NCI-H2196 (cell line): Measurements from ENCODE around the gene ELF2.
"Not testable (repeated sequence)": the region's sequence is repeated elsewhere in the genome, so short reads cannot be mapped to it uniquely, and the experiment has no call there.

Experiments used
- DNase-seq: peaks from one replicate; lab custom pipeline; 2025; ENCODE audit not compliant: unreplicated experiment; lab: John Stamatoyannopoulos, UW

Gene ELF2

DNA sequence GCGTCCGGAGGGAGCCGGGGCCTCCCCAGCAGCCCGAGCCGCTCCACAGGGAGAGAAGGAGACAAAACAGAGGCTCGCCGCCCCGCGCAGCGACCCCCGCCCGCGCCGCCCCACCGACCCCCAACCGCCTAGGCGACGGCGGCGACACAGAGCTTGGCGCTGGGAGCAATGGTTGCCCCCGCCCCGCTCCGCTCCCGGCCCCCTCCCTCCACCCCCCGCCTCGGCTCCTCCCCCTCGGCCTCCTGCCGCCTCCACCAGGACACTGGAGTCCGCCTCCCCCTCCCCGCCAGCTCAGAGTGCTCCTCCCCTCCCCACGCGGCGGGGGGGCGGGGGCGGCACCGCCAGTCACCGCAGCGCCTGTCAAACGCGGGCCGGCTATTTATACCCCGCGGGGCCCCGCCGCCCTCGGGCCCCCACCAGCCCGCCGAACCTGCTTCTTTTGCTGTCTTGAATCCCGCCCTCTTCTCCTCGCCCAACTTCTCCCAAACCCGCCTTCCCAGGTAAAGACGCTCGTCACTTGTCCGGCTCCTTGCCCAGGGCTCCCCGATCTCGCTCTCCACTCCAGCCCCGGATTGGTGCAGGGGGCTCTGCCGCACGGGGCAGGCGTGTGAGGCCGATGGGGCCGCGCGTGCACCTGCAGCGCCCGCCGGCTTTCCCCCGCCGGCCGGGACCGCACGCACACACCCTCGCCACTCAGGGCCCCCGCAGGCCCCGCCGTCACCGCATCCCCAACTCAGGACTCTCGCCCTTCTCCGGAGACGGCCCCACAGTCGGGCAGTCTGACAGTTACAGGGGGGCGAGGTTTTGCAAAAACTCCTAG lies at the start of gene ELF2:
Gene ELF2, minus strand, starts transcription at position 170 of the 820 bp plus-strand sequence. CDS start 39,517 bp downstream, outside the sequence.
- DNase-seq: peak; percentile 75

DNA sequence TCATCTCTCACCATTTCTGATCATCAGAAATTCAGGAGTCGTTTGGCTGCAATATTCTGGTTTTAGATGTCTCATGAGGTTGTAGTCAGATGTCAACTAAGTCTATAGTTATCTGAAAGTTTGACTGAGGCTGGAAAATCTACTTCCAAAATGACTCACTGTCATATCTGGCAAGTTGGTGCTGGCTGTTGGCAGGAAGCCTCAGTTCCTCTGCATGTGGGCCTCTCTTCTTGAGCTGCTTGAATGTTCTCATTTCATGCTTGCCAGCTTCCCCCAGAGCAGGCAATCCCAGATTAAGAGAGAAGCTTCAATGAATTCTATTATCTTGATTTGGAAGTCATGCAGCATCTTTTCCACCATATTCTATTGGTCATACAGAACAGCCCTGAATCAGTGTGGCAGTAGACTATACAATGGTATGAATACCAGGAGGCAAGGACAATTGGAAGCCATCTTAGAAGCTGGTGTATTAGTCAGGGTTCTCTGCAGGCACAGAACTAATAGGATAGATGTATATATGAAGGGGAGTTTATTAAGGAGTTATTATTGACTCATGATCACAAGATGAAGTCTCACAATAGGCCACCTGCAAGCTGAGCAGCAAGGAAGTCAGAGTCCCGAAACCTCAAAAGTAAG lies 46.8 kb upstream of the ELF2 start:
- DNase-seq: no peak

- no peak for DNase-seq
These were observed 45.2 kb upstream of the ELF2 start for GRCh38 chr4:139222215-139222614.

GRCh38 chr4:139221687-139222086 lies 44.7 kb upstream of the ELF2 start:
- DNase-seq: no peak

GRCh38 chr4:139219450-139220055 lies 42.5 kb upstream of the ELF2 start:
- no peak for DNase-seq

- peak; percentile 18 for DNase-seq
These were observed 37.1 kb upstream of the ELF2 start for GRCh38 chr4:139214039-139214534.

DNA sequence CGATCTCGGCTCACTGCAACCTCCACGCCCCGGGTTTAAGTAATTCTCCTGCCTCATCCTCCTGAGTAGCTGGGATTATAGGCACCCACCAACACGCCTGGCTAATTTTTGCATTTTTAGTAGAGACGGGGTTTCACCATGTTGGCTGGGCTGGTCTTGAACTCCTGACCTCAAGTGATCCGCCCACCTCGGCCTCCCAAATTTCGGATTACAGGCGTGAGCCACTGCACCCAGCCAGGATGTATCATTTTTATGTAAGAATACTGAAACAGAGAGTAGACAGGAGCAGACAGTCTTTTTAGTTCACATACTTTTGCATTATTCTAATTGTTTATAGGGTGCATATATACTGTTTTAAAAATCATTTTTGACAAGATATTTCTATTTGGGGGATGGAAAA lies 36.6 kb upstream of the ELF2 start:
- not testable (repeated sequence) for DNase-seq

GRCh38 chr4:139212900-139213299 lies 35.9 kb upstream of the ELF2 start:
- DNase-seq: no peak

- DNase-seq: no peak
These were observed 33.5 kb upstream of the ELF2 start for GRCh38 chr4:139210486-139210885.

DNA sequence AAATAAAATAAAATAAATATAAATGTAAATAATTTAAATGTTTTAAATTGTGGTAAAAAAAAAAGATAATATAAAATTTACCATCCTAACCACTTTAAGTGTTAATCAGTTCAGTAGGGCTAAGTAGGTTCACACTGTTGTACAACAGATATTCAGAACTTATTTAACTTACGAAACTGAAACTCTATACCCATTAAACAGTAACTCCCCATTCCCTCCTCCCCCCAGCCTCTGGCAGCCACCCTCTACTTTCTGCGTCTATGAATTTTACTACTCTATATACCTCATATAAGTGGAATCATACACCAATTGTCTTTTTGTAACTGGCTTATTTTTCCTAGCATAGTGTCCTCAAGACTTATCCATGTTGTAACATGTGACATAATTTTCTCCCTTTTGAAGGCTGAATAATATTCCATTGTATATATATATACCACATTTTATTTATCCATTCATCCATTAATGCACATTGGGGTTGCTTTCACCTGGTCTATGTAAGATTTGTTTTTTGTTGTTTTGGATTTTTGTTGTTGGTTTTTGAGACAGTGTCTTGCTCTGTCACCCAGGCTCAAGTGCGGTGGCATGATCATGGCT lies 32.5 kb upstream of the ELF2 start:
- no peak for DNase-seq

- DNase-seq: no peak
These were observed 31.5 kb upstream of the ELF2 start for GRCh38 chr4:139208404-139208945.

DNA sequence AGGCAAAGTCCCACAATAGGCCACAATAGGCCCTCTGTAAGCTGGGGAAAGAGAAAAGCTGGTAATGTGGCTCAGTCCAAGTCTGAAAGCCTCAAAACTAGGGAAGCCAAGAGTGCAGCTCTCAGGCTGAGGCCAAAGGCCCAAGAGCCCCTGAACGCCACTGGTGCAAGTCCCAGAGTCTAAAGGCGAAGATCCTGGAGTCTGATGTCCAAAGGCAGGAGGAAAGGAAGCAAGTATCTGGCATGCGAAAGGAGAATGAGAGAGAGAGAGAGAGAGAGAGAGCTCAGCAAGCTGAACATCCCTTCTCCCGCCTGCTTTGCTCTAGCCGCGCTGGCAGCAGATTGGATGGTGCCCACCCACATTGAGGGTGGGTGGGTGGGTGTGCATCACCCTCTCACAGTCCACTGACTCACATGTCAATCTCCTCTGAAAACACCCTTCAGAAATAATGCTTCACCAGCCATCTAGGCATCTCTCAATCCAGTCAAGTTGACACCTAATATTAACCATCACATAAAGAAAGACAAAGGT lies 30.9 kb upstream of the ELF2 start:
- DNase-seq: no peak

GRCh38 chr4:139207247-139207646 lies 30.2 kb upstream of the ELF2 start:
- DNase-seq: no peak

DNA sequence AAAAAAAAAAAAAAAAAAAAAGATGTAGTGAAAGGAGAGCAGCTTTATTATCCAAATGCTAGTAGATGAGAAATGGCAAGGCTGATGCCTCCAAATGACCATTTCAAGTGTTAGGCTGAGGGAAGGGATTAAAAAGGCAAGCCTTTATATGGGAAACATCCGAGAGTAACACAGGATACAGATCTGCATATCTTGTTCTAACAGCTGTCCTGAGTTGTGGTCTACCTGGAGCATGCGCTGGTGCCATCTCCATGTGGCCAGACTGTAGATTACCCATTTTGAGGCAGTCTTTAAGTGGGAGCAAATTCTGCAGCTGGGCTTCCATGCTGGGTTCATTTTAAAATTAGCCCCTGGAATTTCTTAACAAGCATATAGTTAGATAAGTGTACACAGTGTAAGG lies 26.0 kb upstream of the ELF2 start:
- no peak for DNase-seq

DNA sequence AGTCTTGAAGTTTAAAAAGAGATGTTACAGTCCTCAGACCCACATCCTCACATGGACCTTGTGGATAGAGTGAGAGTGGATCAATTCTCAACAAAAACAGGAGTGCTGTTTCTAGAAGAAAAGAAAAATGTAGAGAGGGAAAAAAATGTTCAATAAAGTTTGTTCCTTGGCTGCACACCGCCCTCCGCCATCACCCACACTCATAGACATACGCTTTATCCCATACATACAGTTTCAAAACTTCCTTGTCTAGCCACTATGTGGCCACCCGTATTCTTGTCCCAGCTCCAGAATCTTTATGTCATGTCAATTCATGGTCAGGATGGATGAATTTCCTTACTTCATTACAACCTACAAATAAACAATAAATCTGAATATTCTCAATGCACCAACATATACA lies 23.5 kb upstream of the ELF2 start:
- DNase-seq: no peak

- DNase-seq: no peak
These were observed 23.1 kb upstream of the ELF2 start for GRCh38 chr4:139200102-139200501.

DNA sequence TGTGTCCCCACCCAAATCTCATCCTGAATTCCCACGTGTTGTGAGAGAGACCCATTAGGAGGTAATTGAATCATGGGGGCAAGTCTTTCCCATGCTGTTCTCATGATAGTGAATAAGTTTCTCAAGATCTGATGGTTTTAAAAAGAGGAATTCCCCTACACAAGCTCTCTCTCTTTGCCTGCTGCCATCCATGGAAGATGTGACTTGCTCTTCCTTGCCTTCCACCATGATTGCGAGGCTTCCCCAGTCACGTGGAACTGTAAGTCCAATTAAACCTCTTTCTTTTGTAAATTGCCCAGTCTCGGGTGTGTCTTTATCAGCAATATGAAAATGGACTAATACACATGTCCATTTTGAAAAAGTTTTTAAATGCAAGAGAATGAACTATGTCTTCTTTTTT lies 20.2 kb upstream of the ELF2 start:
- DNase-seq: not testable (repeated sequence)

- no peak for DNase-seq
These were observed 19.4 kb upstream of the ELF2 start for GRCh38 chr4:139196462-139196861.

GRCh38 chr4:139191373-139191772 lies 14.4 kb upstream of the ELF2 start:
- DNase-seq: no peak

- DNase-seq: no peak
These were observed 13.0 kb upstream of the ELF2 start for GRCh38 chr4:139189972-139190371.

DNA sequence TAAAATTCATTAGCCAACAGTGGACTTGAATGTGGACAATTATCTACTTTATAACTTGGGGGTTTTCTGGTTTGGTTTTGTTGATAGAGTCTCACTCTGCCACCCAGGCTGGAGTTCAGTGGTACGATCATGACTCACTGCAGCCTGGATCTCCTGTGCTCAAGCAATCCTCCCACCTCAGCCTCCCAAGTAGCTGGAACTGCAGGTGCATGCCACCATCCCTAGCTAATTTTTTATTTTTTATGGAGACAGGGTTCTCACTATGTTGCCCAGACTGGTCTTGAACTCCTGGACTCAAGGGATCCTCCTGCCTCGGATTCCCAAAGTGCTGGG lies 12.4 kb upstream of the ELF2 start:
- DNase-seq: no peak
